Neural progenitor cell (in vitro differentiated cells): Measurements from ENCODE around the gene PHRF1. TPM values are rescaled to one million over a fixed set of nuclear protein-coding genes. Genes with fewer than 3 reads are reported as not detected.

Source experiments
- DNase-seq: peaks from one replicate; pipeline ENCODE4 v3.0.0-alpha.2; 2016; ENCODE audit warnings: low spot score
- H2AFZ ChIP-seq: fragments of 200-600 bp; sonication (generic); replicated peaks from 2 replicates; pipeline ENCODE4 v1.6.1; 2016; ENCODE audit warnings: antibody characterized with exemption
- H3F3A ChIP-seq: fragments of 200-600 bp; sonication (generic); 2 replicates; pipeline ENCODE4 v1.6.1; 2016; ENCODE audit warnings: antibody characterized with exemption, low read depth
- H3K27ac ChIP-seq: fragments of 200-600 bp; sonication (generic); 2 replicates; pipeline ENCODE4 v1.5.1; 2016; ENCODE audit warnings: mild to moderate bottlenecking
- H3K27me3 ChIP-seq: fragments of 200-600 bp; sonication (generic); 2 replicates; pipeline ENCODE4 v1.6.1; 2016; ENCODE audit warnings: mild to moderate bottlenecking, moderate library complexity
- H3K36me3 ChIP-seq: fragments of 200-600 bp; sonication (generic); 2 replicates; pipeline ENCODE4 v1.5.1; 2016
- H3K4me1 ChIP-seq: fragments of 200-600 bp; sonication (generic); 2 replicates; pipeline ENCODE4 v1.6.1; 2016; ENCODE audit warnings: mixed run types
- H3K4me2 ChIP-seq: fragments of 200-600 bp; sonication (generic); 2 replicates; pipeline ENCODE4 v1.6.1; 2016
- H3K4me3 ChIP-seq: fragments of 200-600 bp; sonication (generic); 2 replicates; pipeline ENCODE4 v1.5.1; 2016
- H3K79me2 ChIP-seq: fragments of 200-600 bp; sonication (generic); 2 replicates; pipeline ENCODE4 v1.6.1; 2016; ENCODE audit warnings: low read depth
- H3K9ac ChIP-seq: fragments of 200-600 bp; sonication (generic); 2 replicates; pipeline ENCODE4 v1.6.1; 2016
- H3K9me3 ChIP-seq: fragments of 200-600 bp; sonication (generic); 2 replicates; pipeline ENCODE4 v1.5.1; 2016; ENCODE audit warnings: low read depth
- H4K20me1 ChIP-seq: fragments of 200-600 bp; sonication (generic); 2 replicates; pipeline ENCODE4 v1.6.1; 2016; ENCODE audit warnings: low read depth
- H3K27ac Mint-ChIP-seq: 3 replicates; pipeline ENCODE4 v1.8.0; 2021; ENCODE audit warnings: mixed read lengths
- H3K27me3 Mint-ChIP-seq: 2 replicates; pipeline ENCODE4 v1.8.0; 2022; ENCODE audit warnings: low read depth, mild to moderate bottlenecking, inconsistent platforms, moderate library complexity, mixed read lengths; ENCODE audit not compliant: insufficient read depth
- H3K36me3 Mint-ChIP-seq: 3 replicates; pipeline ENCODE4 v1.8.0; 2021; ENCODE audit warnings: mixed read lengths
- H3K4me1 Mint-ChIP-seq: 3 replicates; pipeline ENCODE4 v1.8.0; 2021; ENCODE audit warnings: mixed read lengths
- H3K4me3 Mint-ChIP-seq: 3 replicates; pipeline ENCODE4 v1.8.0; 2021; ENCODE audit warnings: mild to moderate bottlenecking, moderate library complexity, mixed read lengths
- H3K9me3 Mint-ChIP-seq: 3 replicates; pipeline ENCODE4 v1.8.0; 2020; ENCODE audit warnings: mixed read lengths
- EZH2 ChIP-seq: fragments of 200-600 bp; sonication (generic); IDR thresholded peaks from 2 replicates; pipeline ENCODE4 v1.6.1; 2017; ENCODE audit warnings: antibody characterized with exemption, mild to moderate bottlenecking, moderate library complexity
- EZH2phosphoT487 ChIP-seq: fragments of 200-600 bp; sonication (generic); IDR thresholded peaks from 2 replicates; pipeline ENCODE4 v1.6.1; 2017; ENCODE audit warnings: antibody characterized with exemption
- microRNA counts: library from miRNA; unstranded; fragments of <30 nt; microRNA quantifications from one replicate; lab custom pipeline; 2016
- microRNA-seq: library from miRNA; unstranded; fragments of <30 nt; microRNA quantifications from one replicate; pipeline ENCODE4, GENCODE V29; 2016
- small RNA-seq: library from RNA; depleted of rRNA; stranded (forward); fragments of <200 nt; gene quantifications from one replicate; pipeline ENCODE3, GENCODE V24; 2015
- total RNA-seq: library from RNA; depleted of rRNA; stranded (reverse); fragments of >200 nt; gene quantifications from 2 replicates; pipeline ENCODE4 v1.2.3, GENCODE V29; 2015; ENCODE audit warnings: low replicate concordance
- TF ChIP-seq, protein P1 (sequence below): fragments of 200-600 bp; sonication (generic); IDR thresholded peaks from 2 replicates; pipeline ENCODE4 v1.5.1; 2017; ENCODE audit warnings: antibody characterized with exemption, mild to moderate bottlenecking

Gene PHRF1
- total RNA-seq, 1 donor from 2014 or later, result 9.8 TPM

DNA sequence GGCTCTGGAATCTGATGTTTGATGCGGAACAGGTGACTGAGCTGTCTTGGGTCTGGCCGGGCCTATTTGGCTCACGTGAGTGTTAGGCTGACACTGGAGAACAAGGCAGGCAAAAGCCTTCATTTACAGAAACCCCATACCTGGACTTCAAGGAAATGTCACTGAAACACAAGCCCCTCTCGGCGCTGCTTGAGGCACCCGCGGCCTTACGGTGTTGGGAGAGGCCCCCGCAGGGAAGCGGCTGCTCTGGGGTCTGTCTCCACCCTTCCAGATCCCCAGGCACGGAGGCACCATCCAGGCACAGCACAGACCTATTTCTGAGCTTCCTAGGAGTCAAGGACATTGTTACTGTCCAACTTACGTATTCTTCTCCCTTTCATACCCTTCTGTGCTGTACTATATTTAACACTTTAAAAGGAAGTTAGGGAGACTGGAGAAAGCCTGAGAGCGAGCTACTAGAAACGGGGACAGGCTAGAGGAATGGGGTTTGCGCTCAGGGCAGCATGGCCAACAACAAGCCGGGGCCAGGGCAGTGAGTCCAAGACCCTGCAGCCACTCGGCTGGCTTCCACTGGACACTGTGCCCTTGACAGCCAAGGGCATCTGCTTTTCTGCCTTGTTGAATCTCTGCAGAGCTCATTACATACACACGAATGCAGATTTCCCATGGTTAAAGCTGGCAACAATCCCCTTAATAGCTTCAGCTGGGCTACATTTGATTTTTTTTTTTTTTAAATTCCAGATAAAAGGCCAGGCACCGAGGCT lies 84.6 kb downstream of the PHRF1 start:
- peaks cover 2% of the 10 kb centered on the region for H3K4me1 Mint-ChIP-seq
- no peak overlapping the region for H3K27ac ChIP-seq

More for the DNA sequence above, 84.6 kb downstream of the PHRF1 start:
- no peak for TF ChIP-seq EZH2
- TF ChIP-seq, protein P1, sequence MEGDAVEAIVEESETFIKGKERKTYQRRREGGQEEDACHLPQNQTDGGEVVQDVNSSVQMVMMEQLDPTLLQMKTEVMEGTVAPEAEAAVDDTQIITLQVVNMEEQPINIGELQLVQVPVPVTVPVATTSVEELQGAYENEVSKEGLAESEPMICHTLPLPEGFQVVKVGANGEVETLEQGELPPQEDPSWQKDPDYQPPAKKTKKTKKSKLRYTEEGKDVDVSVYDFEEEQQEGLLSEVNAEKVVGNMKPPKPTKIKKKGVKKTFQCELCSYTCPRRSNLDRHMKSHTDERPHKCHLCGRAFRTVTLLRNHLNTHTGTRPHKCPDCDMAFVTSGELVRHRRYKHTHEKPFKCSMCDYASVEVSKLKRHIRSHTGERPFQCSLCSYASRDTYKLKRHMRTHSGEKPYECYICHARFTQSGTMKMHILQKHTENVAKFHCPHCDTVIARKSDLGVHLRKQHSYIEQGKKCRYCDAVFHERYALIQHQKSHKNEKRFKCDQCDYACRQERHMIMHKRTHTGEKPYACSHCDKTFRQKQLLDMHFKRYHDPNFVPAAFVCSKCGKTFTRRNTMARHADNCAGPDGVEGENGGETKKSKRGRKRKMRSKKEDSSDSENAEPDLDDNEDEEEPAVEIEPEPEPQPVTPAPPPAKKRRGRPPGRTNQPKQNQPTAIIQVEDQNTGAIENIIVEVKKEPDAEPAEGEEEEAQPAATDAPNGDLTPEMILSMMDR, result no peak
- no peak for TF ChIP-seq EZH2phosphoT487
- no peaks in the 10 kb centered on the region for H3K27me3 ChIP-seq
- Mint-ChIP-seq H3K27me3 (peaks cover 5% of the 10 kb centered on the region), H3K9me3 (no peaks in the 10 kb centered on the region), H3K36me3 (peaks cover 19% of the 10 kb centered on the region), H3K27ac (no peak overlapping the region), H3K4me3 (no peak overlapping the region)
- H3K36me3 ChIP-seq, result no peaks in the 10 kb centered on the region
- no peaks in the 10 kb centered on the region for H3K79me2 ChIP-seq
- no peak overlapping the region for H3K4me3 ChIP-seq
- H3K9ac ChIP-seq, result no peak overlapping the region
- H3K4me2 ChIP-seq, result no peak overlapping the region
- peaks cover 10% of the 10 kb centered on the region for H4K20me1 ChIP-seq
- no peak overlapping the region for H2AFZ ChIP-seq
- DNase-seq, result no peak
- H3F3A ChIP-seq, result no peaks in the 10 kb centered on the region
- H3K4me1 ChIP-seq, result no peaks in the 10 kb centered on the region
- H3K9me3 ChIP-seq, result no peaks in the 10 kb centered on the region

MicroRNAs encoded within 50 kb of the gene (microRNA counts, 767-probe panel; counts per million panel counts)
- microRNA hsa-miR-210 (lab: Ali Mortazavi, UCI), result 460 counts per million, percentile 90 among the panel's probes with 10 or more counts

Small RNA genes within 50 kb of the gene (microRNA-seq; reads per million reads assigned to microRNA genes)
- gene MIR210, result 230 reads per million, percentile 83 among the genes with 10 or more reads in this experiment

Small RNA genes within 50 kb of the gene (small RNA-seq; reads per million reads assigned to genes)
- gene MIR210, result 7.2 reads per million, percentile 95 among the genes with 10 or more reads in this experiment

Other genes with a start within 250 kb of the PHRF1 start
- 16.4 and 110 TPM in 2 replicates for gene B4GALNT4, start 207.0 kb upstream of the PHRF1 start, total RNA-seq
- 6.5 and 8.5 TPM in 2 replicates for gene PKP3, start 182.3 kb upstream of the PHRF1 start, total RNA-seq
- gene SIGIRR, start 161.5 kb upstream of the PHRF1 start, total RNA-seq, result 5.4 and 8.4 TPM in 2 replicates
- gene ANO9, start 134.5 kb upstream of the PHRF1 start, total RNA-seq, result 1.3 and 4.7 TPM in 2 replicates
- gene PTDSS2, start 126.2 kb upstream of the PHRF1 start, total RNA-seq, result 24.7 and 44.2 TPM in 2 replicates
- 10.5 and 44.8 TPM in 2 replicates for gene RNH1, start 69.2 kb upstream of the PHRF1 start, total RNA-seq
- gene HRAS, start 40.9 kb upstream of the PHRF1 start, total RNA-seq, result 21.2 and 32.3 TPM in 2 replicates
- 0.45 and 1.4 TPM in 2 replicates for gene LRRC56, start 38.9 kb upstream of the PHRF1 start, total RNA-seq
- gene LMNTD2, start 15.7 kb upstream of the PHRF1 start, total RNA-seq, result 1.1 and 2.5 TPM in 2 replicates
- 12.8 and 48.3 TPM in 2 replicates for gene RASSF7, start 15.5 kb upstream of the PHRF1 start, total RNA-seq
- 4.3 and 18.4 TPM in 2 replicates for gene IRF7, start 39.5 kb downstream of the PHRF1 start, total RNA-seq
- not detected in 2 replicates for gene CDHR5, start 48.5 kb downstream of the PHRF1 start, total RNA-seq
- gene SCT, start 50.7 kb downstream of the PHRF1 start, total RNA-seq, result not detected in 2 replicates
- gene DRD4, start 60.8 kb downstream of the PHRF1 start, total RNA-seq, result 0.97 and 6.6 TPM in 2 replicates
- gene DEAF1, start 118.8 kb downstream of the PHRF1 start, total RNA-seq, result 38.4 and 66.4 TPM in 2 replicates
- 38.7 and 42.7 TPM in 2 replicates for gene TMEM80, start 119.3 kb downstream of the PHRF1 start, total RNA-seq
- 3.3 and 11.0 TPM in 2 replicates for gene EPS8L2, start 129.8 kb downstream of the PHRF1 start, total RNA-seq
- 101 and 114 TPM in 2 replicates for gene TALDO1, start 171.0 kb downstream of the PHRF1 start, total RNA-seq
- gene GATD1, start 201.0 kb downstream of the PHRF1 start, total RNA-seq, result 24.1 and 52.9 TPM in 2 replicates
- 0.94 and 1.9 TPM in 2 replicates for gene CEND1, start 213.6 kb downstream of the PHRF1 start, total RNA-seq
- 11.0 and 38.4 TPM in 2 replicates for gene SLC25A22, start 221.8 kb downstream of the PHRF1 start, total RNA-seq
- gene PIDD1, start 228.8 kb downstream of the PHRF1 start, total RNA-seq, result 4.8 and 34.6 TPM in 2 replicates
- gene RPLP2, start 233.5 kb downstream of the PHRF1 start, total RNA-seq, result 418 and 629 TPM in 2 replicates
- 2.6 and 20.9 TPM in 2 replicates for gene PNPLA2, start 242.4 kb downstream of the PHRF1 start, total RNA-seq